DND-41 (cell line): Measurements from ENCODE around the gene B3GNT8.

ENCODE experiments used
- EZH2 ChIP-seq: IDR thresholded peaks from 3 replicates; pipeline ENCODE4 v1.6.1; 2012; ENCODE audit warnings: borderline replicate concordance, low read depth, mild to moderate bottlenecking, moderate library complexity, low read length, inconsistent platforms; ENCODE audit not compliant: severe bottlenecking
- TF ChIP-seq, protein P1 (sequence below): IDR thresholded peaks from 2 replicates; pipeline ENCODE4 v1.5.1; 2012; ENCODE audit warnings: borderline replicate concordance, low read length, moderate library complexity, mild to moderate bottlenecking; ENCODE audit not compliant: poor library complexity, severe bottlenecking; ENCODE audit errors: extremely low read depth

DNA sequence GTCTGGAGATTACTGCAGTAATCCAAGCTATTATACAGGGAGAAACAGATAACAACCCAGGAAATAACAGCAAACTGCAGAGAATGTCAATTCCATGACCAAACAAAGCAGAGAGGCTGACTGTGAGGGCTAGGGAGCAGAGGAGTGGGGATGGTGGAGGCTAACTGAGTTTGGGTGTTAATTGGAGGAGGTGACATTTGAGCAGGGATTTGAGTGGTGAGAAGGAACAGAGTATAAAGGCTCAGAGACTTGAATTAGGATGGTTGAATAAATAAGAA is 9.4 kb upstream of the B3GNT8 start:
- TF ChIP-seq, protein P1, sequence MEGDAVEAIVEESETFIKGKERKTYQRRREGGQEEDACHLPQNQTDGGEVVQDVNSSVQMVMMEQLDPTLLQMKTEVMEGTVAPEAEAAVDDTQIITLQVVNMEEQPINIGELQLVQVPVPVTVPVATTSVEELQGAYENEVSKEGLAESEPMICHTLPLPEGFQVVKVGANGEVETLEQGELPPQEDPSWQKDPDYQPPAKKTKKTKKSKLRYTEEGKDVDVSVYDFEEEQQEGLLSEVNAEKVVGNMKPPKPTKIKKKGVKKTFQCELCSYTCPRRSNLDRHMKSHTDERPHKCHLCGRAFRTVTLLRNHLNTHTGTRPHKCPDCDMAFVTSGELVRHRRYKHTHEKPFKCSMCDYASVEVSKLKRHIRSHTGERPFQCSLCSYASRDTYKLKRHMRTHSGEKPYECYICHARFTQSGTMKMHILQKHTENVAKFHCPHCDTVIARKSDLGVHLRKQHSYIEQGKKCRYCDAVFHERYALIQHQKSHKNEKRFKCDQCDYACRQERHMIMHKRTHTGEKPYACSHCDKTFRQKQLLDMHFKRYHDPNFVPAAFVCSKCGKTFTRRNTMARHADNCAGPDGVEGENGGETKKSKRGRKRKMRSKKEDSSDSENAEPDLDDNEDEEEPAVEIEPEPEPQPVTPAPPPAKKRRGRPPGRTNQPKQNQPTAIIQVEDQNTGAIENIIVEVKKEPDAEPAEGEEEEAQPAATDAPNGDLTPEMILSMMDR: no peak
- TF ChIP-seq EZH2: no peak
